ENCODE measurements around the gene MYPOP.

MYPOP gene

DNA sequence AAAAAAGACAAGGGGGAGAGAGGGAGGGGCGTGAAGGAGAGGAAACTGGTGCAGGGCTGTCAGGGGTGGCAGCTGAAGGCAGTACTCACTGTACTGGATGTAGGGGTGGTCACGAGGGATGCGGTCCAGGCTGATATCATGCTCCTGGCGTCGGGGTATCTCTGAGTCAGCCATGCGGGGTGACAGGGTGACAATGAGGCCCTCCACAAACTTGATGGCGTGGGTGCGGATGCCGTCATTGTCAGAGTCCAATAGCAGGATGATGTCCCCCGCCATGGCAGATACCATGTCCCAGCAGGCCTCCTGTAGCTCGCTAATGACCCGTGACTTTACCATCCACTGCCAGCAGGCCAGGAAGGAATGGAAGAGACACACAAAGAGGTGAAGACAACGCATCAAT lies 54.8 kb downstream of the MYPOP start:
- Histone ChIP-seq H3K27me3 (ENCODE audit: insufficient read depth, low read length) (no peaks in the 10 kb centered on the region), H3K27ac (ENCODE audit: low read depth, low read length, poor library complexity, severe bottlenecking) (no peak overlapping the region), H3K4me3 (ENCODE audit: low read depth, low read length, poor library complexity, severe bottlenecking) (no peak overlapping the region), H3K36me3 (ENCODE audit: insufficient read depth, low read length) (peaks cover 95% of the 10 kb centered on the region), H3K9ac (ENCODE audit: low read length) (no peak overlapping the region), H3F3A (ENCODE audit: insufficient read depth, low read length) (no peaks in the 10 kb centered on the region), H3K9me3 (ENCODE audit: low read length) (no peaks in the 10 kb centered on the region), H3K4me2 (ENCODE audit: low read length) (no peak overlapping the region), H3K79me2 (ENCODE audit: insufficient read depth, low read length) (no peaks in the 10 kb centered on the region), H2AFZ (ENCODE audit: low read length) (no peak overlapping the region), H3K4me1 (ENCODE audit: insufficient read depth, low read length, severe bottlenecking) (no peaks in the 10 kb centered on the region), H3K9me2 (ENCODE audit: low read depth, low read length) (no peaks in the 10 kb centered on the region), H4K20me1 (ENCODE audit: insufficient read depth, low read length) (no peaks in the 10 kb centered on the region)
- TF ChIP-seq EZH2 (IDR thresholded peaks at IDR 0.05; ENCODE audit: borderline replicate concordance, low read length) = no peak
- TF ChIP-seq, protein P1, sequence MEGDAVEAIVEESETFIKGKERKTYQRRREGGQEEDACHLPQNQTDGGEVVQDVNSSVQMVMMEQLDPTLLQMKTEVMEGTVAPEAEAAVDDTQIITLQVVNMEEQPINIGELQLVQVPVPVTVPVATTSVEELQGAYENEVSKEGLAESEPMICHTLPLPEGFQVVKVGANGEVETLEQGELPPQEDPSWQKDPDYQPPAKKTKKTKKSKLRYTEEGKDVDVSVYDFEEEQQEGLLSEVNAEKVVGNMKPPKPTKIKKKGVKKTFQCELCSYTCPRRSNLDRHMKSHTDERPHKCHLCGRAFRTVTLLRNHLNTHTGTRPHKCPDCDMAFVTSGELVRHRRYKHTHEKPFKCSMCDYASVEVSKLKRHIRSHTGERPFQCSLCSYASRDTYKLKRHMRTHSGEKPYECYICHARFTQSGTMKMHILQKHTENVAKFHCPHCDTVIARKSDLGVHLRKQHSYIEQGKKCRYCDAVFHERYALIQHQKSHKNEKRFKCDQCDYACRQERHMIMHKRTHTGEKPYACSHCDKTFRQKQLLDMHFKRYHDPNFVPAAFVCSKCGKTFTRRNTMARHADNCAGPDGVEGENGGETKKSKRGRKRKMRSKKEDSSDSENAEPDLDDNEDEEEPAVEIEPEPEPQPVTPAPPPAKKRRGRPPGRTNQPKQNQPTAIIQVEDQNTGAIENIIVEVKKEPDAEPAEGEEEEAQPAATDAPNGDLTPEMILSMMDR (IDR thresholded peaks at IDR 0.05; ENCODE audit: low read length) = no peak

DNA sequence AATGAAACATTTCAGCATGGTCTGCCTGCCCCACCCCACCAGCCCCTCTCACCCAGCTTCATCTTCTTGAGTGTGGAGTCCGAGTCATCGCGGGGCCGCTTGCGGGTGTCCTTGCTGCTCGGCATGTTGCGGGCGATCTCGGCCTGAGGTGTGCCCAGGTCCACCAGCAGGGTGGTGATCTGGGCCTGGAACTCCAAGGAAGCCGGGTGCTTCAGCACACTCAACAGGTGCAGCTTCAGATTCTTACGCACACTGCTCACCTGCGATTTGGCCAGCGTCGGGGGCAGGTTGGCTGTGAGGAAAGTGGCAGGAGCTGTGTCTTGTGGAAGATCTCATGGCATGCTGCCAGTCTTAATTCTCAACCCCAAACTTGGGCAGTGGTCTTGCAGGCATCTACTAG lies 60.2 kb downstream of the MYPOP start:
- Histone ChIP-seq H3K9me3 (ENCODE audit: low read length) (no peaks in the 10 kb centered on the region), H2AFZ (ENCODE audit: low read length) (no peak overlapping the region), H3K4me1 (ENCODE audit: insufficient read depth, low read length, severe bottlenecking) (no peaks in the 10 kb centered on the region), H3K4me3 (ENCODE audit: low read depth, low read length, poor library complexity, severe bottlenecking) (no peak overlapping the region), H4K20me1 (ENCODE audit: insufficient read depth, low read length) (no peaks in the 10 kb centered on the region), H3K27ac (ENCODE audit: low read depth, low read length, poor library complexity, severe bottlenecking) (no peak overlapping the region), H3K27me3 (ENCODE audit: insufficient read depth, low read length) (no peaks in the 10 kb centered on the region), H3K79me2 (ENCODE audit: insufficient read depth, low read length) (no peaks in the 10 kb centered on the region), H3F3A (ENCODE audit: insufficient read depth, low read length) (no peaks in the 10 kb centered on the region), H3K4me2 (ENCODE audit: low read length) (no peak overlapping the region), H3K9me2 (ENCODE audit: low read depth, low read length) (no peaks in the 10 kb centered on the region), H3K9ac (ENCODE audit: low read length) (no peak overlapping the region), H3K36me3 (ENCODE audit: insufficient read depth, low read length) (peaks cover 95% of the 10 kb centered on the region)
- no peak for TF ChIP-seq EZH2 (IDR thresholded peaks at IDR 0.05; ENCODE audit: borderline replicate concordance, low read length)
- TF ChIP-seq, protein P1 (IDR thresholded peaks at IDR 0.05; ENCODE audit: low read length) = no peak

All from OCI-LY1 (cell line).